ENCODE measurements around the gene TTI1. TPM values are rescaled to one million over a fixed set of nuclear protein-coding genes. Genes with fewer than 3 reads are reported as not detected.
A peak's percentile ranks its signal among the peaks of the same experiment; 100 is the strongest.

TTI1 gene
- total and polyA plus RNA-seq, 2 of the 13 experiments (the other 11 are each of a cell fraction or from before 2014, with no cell fraction given), result 22.9 to 39.8 TPM

DNA sequence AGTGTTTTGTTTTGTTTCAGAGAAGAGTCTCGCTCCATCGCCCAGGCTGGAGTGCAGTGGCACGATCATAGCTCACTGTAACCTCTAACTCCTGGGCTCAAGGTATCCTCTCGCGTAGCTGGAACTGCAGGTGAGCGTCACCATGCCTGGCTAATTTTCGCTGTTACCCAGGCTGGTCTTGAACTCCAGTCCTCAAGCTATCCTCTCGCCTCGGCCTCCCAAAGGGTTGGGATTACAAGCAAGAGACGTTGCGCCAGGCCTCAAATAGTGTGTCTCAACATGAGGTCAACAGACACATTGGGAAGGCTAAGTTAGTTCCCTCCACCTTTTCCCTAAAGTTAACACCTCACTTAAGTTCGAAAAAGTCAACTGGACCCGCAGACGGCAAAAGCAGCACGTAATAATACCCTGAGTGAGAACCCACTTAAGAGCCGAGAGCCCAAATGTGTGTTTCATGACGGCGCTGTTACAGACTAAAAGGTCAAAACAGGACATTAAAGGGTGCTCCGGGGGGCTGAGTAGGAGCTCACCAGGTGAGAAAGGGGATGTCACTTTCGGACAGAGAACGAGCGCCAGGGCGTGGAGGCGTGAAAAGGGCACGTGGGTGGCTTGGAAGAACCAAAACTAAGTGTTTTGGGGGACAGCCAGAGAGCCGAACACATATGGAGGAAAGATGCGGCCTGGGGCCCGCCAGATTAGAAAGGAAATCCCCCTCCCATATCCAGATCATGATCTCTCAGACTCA is 499 bp downstream of the TTI1 start (continued):
- peak; percentile 5 for TF ChIP-seq PCBP2 (optimal IDR thresholded peaks at IDR 0.05; ENCODE audit: low read depth, low read length, poor library complexity, severe bottlenecking)
- peak; percentile 64 for TF ChIP-seq CEBPB (IDR thresholded peaks at IDR 0.05; ENCODE audit: borderline replicate concordance, low read depth, low read length)
- peak; percentile 34; the same call in 1 of the 2 replicates for TF ChIP-seq ZNF292 (CRISPR knock-in tag; IDR thresholded peaks at IDR 0.05; ENCODE audit: borderline replicate concordance, low read depth)
- TF ChIP-seq, protein P1, sequence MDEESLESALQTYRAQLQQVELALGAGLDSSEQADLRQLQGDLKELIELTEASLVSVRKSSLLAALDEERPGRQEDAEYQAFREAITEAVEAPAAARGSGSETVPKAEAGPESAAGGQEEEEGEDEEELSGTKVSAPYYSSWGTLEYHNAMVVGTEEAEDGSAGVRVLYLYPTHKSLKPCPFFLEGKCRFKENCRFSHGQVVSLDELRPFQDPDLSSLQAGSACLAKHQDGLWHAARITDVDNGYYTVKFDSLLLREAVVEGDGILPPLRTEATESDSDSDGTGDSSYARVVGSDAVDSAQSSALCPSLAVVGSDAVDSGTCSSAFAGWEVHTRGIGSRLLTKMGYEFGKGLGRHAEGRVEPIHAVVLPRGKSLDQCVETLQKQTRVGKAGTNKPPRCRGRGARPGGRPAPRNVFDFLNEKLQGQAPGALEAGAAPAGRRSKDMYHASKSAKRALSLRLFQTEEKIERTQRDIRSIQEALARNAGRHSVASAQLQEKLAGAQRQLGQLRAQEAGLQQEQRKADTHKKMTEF (CRISPR knock-in tag; IDR thresholded peaks at IDR 0.05), result no peak
- TF ChIP-seq SIN3A (IDR thresholded peaks at IDR 0.05; ENCODE audit: borderline replicate concordance, low read depth, low read length), result no peak
- no peak for TF ChIP-seq ZSCAN22 (CRISPR knock-in tag; IDR thresholded peaks at IDR 0.05)
- TF ChIP-seq ZNF317 (CRISPR knock-in tag; IDR thresholded peaks at IDR 0.05), result no peak
- TF ChIP-seq HMG20A (CRISPR knock-in tag; IDR thresholded peaks at IDR 0.05; ENCODE audit: borderline replicate concordance), result no peak
- TF ChIP-seq SRY (CRISPR knock-in tag; IDR thresholded peaks at IDR 0.05), result no peak
- TF ChIP-seq, protein P2, sequence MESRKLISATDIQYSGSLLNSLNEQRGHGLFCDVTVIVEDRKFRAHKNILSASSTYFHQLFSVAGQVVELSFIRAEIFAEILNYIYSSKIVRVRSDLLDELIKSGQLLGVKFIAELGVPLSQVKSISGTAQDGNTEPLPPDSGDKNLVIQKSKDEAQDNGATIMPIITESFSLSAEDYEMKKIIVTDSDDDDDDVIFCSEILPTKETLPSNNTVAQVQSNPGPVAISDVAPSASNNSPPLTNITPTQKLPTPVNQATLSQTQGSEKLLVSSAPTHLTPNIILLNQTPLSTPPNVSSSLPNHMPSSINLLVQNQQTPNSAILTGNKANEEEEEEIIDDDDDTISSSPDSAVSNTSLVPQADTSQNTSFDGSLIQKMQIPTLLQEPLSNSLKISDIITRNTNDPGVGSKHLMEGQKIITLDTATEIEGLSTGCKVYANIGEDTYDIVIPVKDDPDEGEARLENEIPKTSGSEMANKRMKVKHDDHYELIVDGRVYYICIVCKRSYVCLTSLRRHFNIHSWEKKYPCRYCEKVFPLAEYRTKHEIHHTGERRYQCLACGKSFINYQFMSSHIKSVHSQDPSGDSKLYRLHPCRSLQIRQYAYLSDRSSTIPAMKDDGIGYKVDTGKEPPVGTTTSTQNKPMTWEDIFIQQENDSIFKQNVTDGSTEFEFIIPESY (CRISPR knock-in tag; IDR thresholded peaks at IDR 0.05), result peak; percentile 7; the same call in 1 of the 2 replicates
- no peak for TF ChIP-seq ZFP1 (CRISPR knock-in tag; IDR thresholded peaks at IDR 0.05)
- TF ChIP-seq KLF9 (CRISPR knock-in tag; IDR thresholded peaks at IDR 0.05; ENCODE audit: low read depth), result no peak
- 0 out of 2 replicates have a peak, but pooled peaks have one; percentile 8 for TF ChIP-seq HDAC2 (CRISPR knock-in tag; IDR thresholded peaks at IDR 0.05)
- no peak for TF ChIP-seq ZNF225 (CRISPR knock-in tag; IDR thresholded peaks at IDR 0.05)
- TF ChIP-seq ZNF101 (CRISPR knock-in tag; IDR thresholded peaks at IDR 0.05; ENCODE audit: borderline replicate concordance, low read depth), result no peak
- no peak for TF ChIP-seq ZNF703 (CRISPR knock-in tag; IDR thresholded peaks at IDR 0.05; ENCODE audit: borderline replicate concordance)
- TF ChIP-seq ZNF816 (CRISPR knock-in tag; IDR thresholded peaks at IDR 0.05; ENCODE audit: borderline replicate concordance), result no peak
- no peak for TF ChIP-seq PITX1 (CRISPR knock-in tag; IDR thresholded peaks at IDR 0.05)
- no peak for TF ChIP-seq FOSL1 (CRISPR knock-in tag; IDR thresholded peaks at IDR 0.05; ENCODE audit: borderline replicate concordance)
- TF ChIP-seq, protein P3, sequence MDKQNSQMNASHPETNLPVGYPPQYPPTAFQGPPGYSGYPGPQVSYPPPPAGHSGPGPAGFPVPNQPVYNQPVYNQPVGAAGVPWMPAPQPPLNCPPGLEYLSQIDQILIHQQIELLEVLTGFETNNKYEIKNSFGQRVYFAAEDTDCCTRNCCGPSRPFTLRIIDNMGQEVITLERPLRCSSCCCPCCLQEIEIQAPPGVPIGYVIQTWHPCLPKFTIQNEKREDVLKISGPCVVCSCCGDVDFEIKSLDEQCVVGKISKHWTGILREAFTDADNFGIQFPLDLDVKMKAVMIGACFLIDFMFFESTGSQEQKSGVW (CRISPR knock-in tag; IDR thresholded peaks at IDR 0.05; ENCODE audit: borderline replicate concordance), result no peak
- no peak for TF ChIP-seq ZNF567 (CRISPR knock-in tag; IDR thresholded peaks at IDR 0.05; ENCODE audit: borderline replicate concordance)
- peak; percentile 51; the same call in 1 of the 2 replicates for TF ChIP-seq ZNF652 (CRISPR knock-in tag; IDR thresholded peaks at IDR 0.05; ENCODE audit: borderline replicate concordance, low read depth)
- TF ChIP-seq ZNF7 (CRISPR knock-in tag; IDR thresholded peaks at IDR 0.05), result no peak
- TF ChIP-seq, protein P4, sequence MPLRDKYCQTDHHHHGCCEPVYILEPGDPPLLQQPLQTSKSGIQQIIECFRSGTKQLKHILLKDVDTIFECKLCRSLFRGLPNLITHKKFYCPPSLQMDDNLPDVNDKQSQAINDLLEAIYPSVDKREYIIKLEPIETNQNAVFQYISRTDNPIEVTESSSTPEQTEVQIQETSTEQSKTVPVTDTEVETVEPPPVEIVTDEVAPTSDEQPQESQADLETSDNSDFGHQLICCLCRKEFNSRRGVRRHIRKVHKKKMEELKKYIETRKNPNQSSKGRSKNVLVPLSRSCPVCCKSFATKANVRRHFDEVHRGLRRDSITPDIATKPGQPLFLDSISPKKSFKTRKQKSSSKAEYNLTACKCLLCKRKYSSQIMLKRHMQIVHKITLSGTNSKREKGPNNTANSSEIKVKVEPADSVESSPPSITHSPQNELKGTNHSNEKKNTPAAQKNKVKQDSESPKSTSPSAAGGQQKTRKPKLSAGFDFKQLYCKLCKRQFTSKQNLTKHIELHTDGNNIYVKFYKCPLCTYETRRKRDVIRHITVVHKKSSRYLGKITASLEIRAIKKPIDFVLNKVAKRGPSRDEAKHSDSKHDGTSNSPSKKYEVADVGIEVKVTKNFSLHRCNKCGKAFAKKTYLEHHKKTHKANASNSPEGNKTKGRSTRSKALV (CRISPR knock-in tag; IDR thresholded peaks at IDR 0.05), result no peak
- 0 out of 2 replicates have a peak, but pooled peaks have one; percentile 41 for TF ChIP-seq CENPT (CRISPR knock-in tag; IDR thresholded peaks at IDR 0.05; ENCODE audit: low read depth)

Data from HepG2 (cell line).